ENCODE data around the gene DGKG.

The DGKG gene

DNA sequence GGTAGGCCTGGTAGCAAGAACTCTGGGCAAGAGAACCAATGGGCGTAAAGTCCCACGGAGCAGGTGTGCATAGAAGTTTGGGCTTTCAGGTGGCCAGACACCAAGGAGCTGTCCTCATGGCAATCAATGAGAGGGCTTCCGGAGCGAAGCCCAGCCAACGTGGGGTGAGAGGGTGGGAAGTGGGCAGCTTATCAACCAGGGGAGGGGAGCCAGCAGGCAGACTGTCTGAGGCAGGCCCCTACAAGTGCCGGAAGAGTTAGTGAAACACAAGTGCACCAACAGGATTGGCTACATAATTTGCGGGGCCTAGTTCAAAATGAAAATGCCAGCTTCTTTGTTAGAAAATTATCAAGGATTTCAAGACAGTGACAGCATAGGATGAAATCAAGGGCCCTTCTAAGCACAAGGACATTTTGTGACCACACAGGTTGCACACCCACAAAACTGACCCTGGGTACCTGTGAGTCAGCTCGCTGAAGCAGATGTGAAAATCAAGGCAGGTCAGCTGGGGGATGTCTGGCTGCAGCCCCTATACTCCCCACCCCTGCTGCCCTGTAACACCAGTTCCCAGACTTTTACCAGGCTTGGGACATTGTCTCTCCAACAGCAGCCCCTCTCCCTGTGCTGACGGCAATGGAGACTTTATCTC lies 151.1 kb downstream of the DGKG start:
- DNase-seq (ENCODE audit: low read depth in 2 of 2), result no peak

- peak; percentile 6 to 10 for DNase-seq (ENCODE audit: low read depth in 2 of 2)
These were observed 152.0 kb downstream of the DGKG start for GRCh38 chr3:186209810-186210752.

GRCh38 chr3:186208296-186208989 lies 153.6 kb downstream of the DGKG start:
- DNase-seq (ENCODE audit: low read depth in 2 of 2), result no peak

- DNase-seq (ENCODE audit: low read depth in 2 of 2), result no peak
These were observed 154.5 kb downstream of the DGKG start for GRCh38 chr3:186207515-186207914.

DNA sequence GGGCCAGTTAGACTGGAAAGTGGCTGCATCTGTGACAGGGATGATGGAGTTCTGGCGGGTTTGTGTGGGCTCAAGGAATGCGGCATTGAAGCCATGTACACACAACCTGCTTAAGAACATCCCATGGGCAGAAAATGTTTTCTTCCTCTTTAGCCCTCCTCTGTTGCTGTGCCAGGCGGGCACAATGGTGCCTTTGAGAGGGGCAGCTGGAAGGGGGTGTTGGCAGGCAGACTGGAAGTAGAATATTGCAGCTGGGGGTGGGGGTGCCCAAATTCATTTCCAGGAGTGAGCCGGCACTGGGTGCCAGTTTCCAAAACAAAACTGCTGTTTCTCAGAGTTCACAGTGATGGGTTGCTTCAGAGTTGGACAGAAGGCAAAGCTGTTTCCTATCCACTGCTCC lies 161.3 kb downstream of the DGKG start:
- no peak for DNase-seq (ENCODE audit: low read depth in 2 of 2)

DNA sequence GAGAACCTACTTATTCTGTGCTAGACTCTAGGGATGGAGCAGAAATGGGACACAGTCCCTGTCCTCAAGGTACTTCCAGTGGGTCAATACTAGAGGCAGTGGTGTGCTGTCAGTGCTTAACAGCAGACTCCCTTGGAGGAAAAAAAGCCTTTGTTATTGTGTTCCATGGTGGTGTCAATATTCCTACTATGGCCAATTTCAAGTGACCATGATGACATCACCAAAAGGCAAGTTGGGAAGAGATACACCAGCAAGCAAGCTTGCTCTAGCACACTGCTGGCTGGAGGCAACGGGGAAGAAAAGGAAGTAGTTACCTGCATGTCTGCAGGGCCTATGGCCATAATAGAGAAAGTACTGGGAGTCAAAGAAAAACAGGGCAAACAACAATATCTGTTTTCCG lies 163.6 kb downstream of the DGKG start:
- DNase-seq (ENCODE audit: low read depth in 2 of 2), result no peak

DNA sequence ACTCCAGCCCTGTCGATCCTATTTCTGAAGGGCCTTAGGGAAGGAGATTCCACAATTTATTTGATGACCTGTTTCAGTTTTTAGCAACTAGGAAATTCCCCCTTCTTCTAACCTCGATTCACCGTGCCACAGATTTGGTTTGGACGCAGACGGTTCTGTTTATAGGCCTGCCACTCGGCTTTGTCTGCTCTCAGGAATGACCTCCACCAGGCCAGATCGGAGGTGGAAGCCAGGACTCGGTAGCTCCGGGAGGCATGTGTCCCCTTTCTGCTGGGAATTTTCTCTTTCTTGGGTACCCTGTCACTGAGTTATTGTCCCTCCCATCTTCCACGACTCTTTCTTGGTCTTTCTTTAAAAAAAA lies 167.6 kb downstream of the DGKG start:
- no peak for DNase-seq (ENCODE audit: low read depth in 2 of 2)

GRCh38 chr3:186193534-186194450 lies 168.2 kb downstream of the DGKG start:
- DNase-seq (ENCODE audit: low read depth in 2 of 2), result no peak

GRCh38 chr3:186192823-186193222 lies 169.2 kb downstream of the DGKG start:
- DNase-seq (ENCODE audit: low read depth in 2 of 2), result no peak

DNA sequence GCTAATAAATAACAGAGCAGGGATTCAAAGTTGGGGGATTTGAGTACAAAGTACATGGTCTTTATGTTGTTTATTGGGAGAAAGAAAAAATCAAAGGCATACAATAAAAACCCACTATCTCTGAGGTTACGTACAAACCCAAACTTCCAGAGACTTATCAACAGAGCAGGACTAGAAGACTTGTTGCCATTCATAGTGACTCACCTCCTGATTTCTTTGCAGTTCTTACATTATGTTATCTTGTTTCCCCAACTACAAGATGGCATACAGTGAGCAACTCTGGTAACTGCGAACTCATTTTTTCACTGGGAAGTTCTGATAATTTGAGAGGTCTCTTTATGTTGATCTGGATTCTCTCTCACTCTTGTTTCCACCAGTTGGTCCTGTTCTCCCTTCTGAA lies 172.5 kb downstream of the DGKG start:
- no peak for DNase-seq (ENCODE audit: low read depth in 2 of 2)

GRCh38 chr3:186187401-186188275 lies 174.4 kb downstream of the DGKG start:
- DNase-seq (ENCODE audit: low read depth in 2 of 2), result no peak

DNA sequence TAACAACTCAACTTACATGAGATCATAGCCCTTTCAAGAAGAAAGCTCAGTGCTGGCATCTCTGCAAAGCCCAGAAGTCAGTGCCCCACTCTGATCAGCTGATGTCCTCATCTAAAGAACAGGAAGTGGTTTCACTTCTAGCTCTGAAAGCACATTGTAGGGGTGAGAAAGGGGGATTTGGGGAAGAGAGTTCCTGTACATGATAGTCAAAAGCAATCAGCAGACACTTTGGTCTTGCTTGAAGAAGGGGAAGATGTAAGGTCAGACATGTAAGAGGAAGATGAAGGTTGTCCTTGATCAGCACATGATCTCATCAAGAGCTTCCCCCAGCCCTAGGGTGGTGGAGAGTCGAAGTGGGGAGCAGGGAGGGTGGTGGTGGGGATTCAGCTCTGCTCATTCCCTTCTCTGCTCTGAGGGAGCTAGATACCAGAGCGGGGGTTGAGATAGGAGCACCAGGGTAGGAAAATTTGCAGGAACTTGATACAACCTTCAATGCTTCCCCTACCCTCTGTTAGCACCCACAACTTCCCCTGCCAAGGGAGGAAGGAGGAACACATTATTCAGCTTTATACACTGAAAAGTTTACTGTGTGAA lies 176.7 kb downstream of the DGKG start:
- no peak for DNase-seq (ENCODE audit: low read depth in 2 of 2)

DNA sequence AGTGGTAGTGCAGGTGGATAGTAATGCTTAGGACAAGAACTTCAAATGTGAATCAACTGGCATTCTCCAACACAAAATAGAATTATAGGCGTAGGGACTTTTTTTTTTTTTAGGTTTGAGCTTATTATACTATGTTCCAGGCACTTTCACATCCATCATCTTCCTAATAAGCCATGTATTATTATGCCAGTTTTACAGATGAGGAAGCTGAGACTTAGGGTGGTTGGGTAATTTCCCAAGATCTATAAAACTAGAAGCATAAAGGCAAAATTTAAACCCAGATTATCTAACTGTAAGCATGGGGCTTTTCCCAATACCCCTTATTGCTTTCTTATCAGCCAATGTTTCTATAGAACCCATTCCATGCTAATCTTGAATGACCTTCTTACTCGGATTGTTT lies 178.0 kb downstream of the DGKG start:
- no peak for DNase-seq (ENCODE audit: low read depth in 2 of 2)

GRCh38 chr3:186182850-186183249 lies 179.2 kb downstream of the DGKG start:
- no peak for DNase-seq (ENCODE audit: low read depth in 2 of 2)

DNA sequence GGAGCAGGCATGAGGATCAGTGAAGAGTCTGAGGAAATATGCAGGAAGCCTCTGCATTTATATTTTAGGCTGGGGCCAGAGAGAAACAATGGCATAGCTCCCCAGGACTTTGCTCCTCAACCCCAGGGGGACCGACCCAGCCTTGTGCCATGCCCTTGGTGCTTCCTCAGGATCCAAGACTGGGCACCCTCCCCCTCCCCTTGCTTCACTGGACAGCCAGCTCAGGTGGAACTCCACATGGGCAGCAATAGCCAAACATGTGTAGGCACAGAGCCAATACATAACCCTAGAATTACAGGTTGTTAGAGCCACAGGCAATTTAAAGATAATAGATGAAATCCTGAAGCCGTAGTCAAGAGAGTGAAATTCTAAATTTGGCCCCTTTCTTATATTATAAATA lies 180.1 kb downstream of the DGKG start:
- no peak for DNase-seq (ENCODE audit: low read depth in 2 of 2)

- DNase-seq (ENCODE audit: low read depth in 2 of 2), result no peak
These were observed 181.0 kb downstream of the DGKG start for GRCh38 chr3:186180891-186181481.

- no peak for DNase-seq (ENCODE audit: low read depth in 2 of 2)
These were observed 181.9 kb downstream of the DGKG start for GRCh38 chr3:186180151-186180550.

DNA sequence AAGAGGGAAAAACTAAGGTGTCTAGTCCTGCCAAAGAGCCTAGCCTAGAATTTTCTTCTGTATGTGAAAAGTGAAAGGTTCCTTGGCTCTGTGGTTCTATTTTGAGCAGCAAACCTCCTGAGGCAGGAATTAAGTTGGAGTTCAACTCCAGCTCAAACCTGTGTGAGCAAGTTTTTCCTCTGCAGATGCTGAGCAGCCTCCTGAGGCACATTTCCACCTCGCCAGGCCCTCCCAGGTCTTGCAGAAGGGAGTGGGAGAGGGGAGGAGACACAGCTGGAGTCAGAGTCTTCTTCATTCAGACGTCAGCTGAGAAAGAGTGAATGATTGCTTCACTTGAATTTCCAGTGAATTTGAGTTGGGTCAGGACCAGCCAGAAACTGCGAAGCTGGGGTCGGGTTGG lies 183.6 kb downstream of the DGKG start:
- no peak for DNase-seq (ENCODE audit: low read depth in 2 of 2)

GRCh38 chr3:186176373-186176990 lies 185.6 kb downstream of the DGKG start:
- no peak for DNase-seq (ENCODE audit: low read depth in 2 of 2)

Measured in fibroblast of skin of left biceps (primary cell).